C4-2B (cell line): ENCODE results near the gene PIM3.

ENCODE experiments used
- CTCF ChIP-seq: fragments of 450-650 bp; conservative IDR thresholded peaks from 2 replicates; pipeline ENCODE4 v1.5.1; 2017; ENCODE audit warnings: mild to moderate bottlenecking
- ZFX ChIP-seq: fragments of 450-650 bp; IDR thresholded peaks from 2 replicates; pipeline ENCODE4 v1.6.1; 2017

GRCh38 chr22:49948116-49948957, 12.2 kb upstream of the PIM3 start:
- no peak for TF ChIP-seq CTCF
- no peak for TF ChIP-seq ZFX
